HL-60 (cell line): ENCODE data around the gene MFSD1.

Experiments used
- DNase-seq, 2 experiments: peaks; one replicate each; pipeline ENCODE4 v3.0.0-alpha.2; 2010 to 2020; ENCODE audit warnings: low read depth in 1 of 2, low spot score in 1 of 2
- H3K27ac ChIP-seq: fragments of 250-450 bp; sonication (Bioruptor Pico); replicated peaks from 2 replicates; pipeline ENCODE4 v1.5.1; 2020; ENCODE audit warnings: mild to moderate bottlenecking, moderate library complexity
- H3K27me3 ChIP-seq: fragments of 250-450 bp; sonication (Bioruptor Pico); 2 replicates; pipeline ENCODE4 v1.5.1; 2021; ENCODE audit warnings: mild to moderate bottlenecking, moderate library complexity; ENCODE audit not compliant: insufficient read depth, poor library complexity, severe bottlenecking
- H3K4me3 ChIP-seq: replicated peaks from 2 replicates; pipeline ENCODE4 v1.5.1; 2011; ENCODE audit warnings: mild to moderate bottlenecking, control low read depth, low read length; ENCODE audit not compliant: insufficient read depth
- CTCF ChIP-seq: IDR thresholded peaks from one replicate; pipeline ENCODE4 v1.5.1; 2011; ENCODE audit warnings: low read length, control low read depth, inconsistent platforms; ENCODE audit not compliant: insufficient read depth
- GABPA ChIP-seq: IDR thresholded peaks from 2 replicates; pipeline ENCODE4 v1.6.1; 2012; ENCODE audit warnings: low read depth
- POLR2AphosphoS5 ChIP-seq: IDR thresholded peaks from 2 replicates; pipeline ENCODE4 v1.6.1; 2012; ENCODE audit warnings: low read depth
- SPI1 ChIP-seq: IDR thresholded peaks from 2 replicates; pipeline ENCODE4 v1.6.1; 2012; ENCODE audit warnings: low read depth, mild to moderate bottlenecking, borderline replicate concordance
- TF ChIP-seq, protein P1 (sequence below): IDR thresholded peaks from 2 replicates; pipeline ENCODE4 v1.6.1; 2012; ENCODE audit warnings: low read depth; ENCODE audit not compliant: insufficient replicate concordance

MFSD1 gene

DNA sequence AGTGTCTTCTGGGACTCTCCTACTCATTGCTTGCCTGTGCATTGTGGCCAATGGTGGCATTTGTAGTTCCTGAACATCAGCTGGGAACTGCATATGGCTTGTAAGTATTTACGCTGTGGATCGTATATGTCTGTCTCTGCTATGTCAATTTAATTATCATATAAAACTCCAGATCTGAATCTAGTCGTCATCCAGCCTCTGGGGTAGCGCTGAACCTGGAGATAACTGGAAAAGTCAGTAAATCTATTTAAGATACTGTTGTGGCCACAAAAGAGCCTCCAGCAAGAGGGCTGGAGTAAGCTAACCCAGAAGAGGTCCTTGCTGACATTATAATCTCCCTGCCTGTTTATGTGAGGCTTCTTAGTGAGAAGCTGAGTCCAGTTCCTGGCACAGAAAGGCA lies 21.6 kb downstream of the MFSD1 start:
- Histone ChIP-seq H3K27me3 (no peaks in the 10 kb centered on the region), H3K4me3 (no peak overlapping the region), H3K27ac (no peak overlapping the region)
- TF ChIP-seq CTCF = no peak
- no peak for TF ChIP-seq GABPA
- no peak for TF ChIP-seq POLR2AphosphoS5
- TF ChIP-seq SPI1 = no peak
- TF ChIP-seq, protein P1, sequence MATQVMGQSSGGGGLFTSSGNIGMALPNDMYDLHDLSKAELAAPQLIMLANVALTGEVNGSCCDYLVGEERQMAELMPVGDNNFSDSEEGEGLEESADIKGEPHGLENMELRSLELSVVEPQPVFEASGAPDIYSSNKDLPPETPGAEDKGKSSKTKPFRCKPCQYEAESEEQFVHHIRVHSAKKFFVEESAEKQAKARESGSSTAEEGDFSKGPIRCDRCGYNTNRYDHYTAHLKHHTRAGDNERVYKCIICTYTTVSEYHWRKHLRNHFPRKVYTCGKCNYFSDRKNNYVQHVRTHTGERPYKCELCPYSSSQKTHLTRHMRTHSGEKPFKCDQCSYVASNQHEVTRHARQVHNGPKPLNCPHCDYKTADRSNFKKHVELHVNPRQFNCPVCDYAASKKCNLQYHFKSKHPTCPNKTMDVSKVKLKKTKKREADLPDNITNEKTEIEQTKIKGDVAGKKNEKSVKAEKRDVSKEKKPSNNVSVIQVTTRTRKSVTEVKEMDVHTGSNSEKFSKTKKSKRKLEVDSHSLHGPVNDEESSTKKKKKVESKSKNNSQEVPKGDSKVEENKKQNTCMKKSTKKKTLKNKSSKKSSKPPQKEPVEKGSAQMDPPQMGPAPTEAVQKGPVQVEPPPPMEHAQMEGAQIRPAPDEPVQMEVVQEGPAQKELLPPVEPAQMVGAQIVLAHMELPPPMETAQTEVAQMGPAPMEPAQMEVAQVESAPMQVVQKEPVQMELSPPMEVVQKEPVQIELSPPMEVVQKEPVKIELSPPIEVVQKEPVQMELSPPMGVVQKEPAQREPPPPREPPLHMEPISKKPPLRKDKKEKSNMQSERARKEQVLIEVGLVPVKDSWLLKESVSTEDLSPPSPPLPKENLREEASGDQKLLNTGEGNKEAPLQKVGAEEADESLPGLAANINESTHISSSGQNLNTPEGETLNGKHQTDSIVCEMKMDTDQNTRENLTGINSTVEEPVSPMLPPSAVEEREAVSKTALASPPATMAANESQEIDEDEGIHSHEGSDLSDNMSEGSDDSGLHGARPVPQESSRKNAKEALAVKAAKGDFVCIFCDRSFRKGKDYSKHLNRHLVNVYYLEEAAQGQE = no peak
- DNase-seq = no peak

GRCh38 chr3:158827773-158828172 lies 25.9 kb downstream of the MFSD1 start:
- H3K4me3 ChIP-seq = no peak overlapping the region
- H3K27me3 ChIP-seq = no peaks in the 10 kb centered on the region
- no peak for DNase-seq
- H3K27ac ChIP-seq = no peak overlapping the region
- TF ChIP-seq POLR2AphosphoS5 = no peak
- TF ChIP-seq SPI1 = no peak
- no peak for TF ChIP-seq GABPA
- TF ChIP-seq, protein P1 = no peak
- no peak for TF ChIP-seq CTCF

DNA sequence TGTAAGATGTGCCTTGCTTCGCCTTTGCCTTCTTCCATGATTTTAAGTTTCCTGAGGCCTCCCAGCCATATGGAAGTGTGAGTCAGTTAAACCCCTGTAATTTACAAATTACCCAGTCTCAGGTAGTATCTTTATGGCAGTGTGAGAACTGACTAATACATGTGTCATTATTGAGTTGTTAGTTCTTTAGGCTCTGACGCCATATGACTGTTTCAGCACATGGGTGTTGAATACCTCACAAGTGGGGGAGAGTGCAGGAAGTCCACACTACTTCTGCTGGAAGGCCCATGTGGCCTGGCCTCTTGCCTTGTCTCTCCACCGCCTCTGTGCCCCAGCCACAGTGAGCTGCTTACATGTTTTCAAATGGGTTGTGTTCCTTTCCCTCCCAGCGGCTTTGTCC lies 28.5 kb downstream of the MFSD1 start:
- Histone ChIP-seq H3K27ac (no peak overlapping the region), H3K4me3 (no peak overlapping the region), H3K27me3 (no peaks in the 10 kb centered on the region)
- TF ChIP-seq, protein P1 = no peak
- no peak for DNase-seq

DNA sequence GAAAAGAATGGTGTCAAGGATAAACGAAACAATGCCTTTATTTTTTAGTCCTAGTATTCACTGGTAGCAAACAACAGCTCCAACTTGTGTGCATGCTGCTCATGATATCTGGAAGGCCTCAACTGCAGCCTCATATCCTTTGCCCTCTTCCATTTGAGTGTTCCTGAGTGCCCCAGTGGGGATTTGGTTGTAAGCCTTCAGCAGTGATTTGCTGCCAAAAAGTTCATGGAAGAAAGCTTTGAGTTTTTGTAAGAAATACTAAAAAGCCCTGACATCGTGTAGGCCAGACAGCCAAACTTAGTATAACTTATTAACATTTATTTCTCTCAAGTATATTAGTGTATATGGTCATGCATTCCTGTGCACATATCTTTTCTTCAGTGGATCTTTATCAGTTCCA lies 30.0 kb downstream of the MFSD1 start:
- DNase-seq = no peak
- TF ChIP-seq SPI1 (no peak), POLR2AphosphoS5 (no peak), CTCF (no peak), GABPA (no peak)
- TF ChIP-seq, protein P1 = no peak
- no peak overlapping the region for H3K4me3 ChIP-seq
- no peak overlapping the region for H3K27ac ChIP-seq
- no peaks in the 10 kb centered on the region for H3K27me3 ChIP-seq
